ENCODE results near the gene MSTO1.
"Not testable (repeated sequence)": the region's sequence is repeated elsewhere in the genome, so short reads cannot be mapped to it uniquely, and the experiment has no call there.

DNA sequence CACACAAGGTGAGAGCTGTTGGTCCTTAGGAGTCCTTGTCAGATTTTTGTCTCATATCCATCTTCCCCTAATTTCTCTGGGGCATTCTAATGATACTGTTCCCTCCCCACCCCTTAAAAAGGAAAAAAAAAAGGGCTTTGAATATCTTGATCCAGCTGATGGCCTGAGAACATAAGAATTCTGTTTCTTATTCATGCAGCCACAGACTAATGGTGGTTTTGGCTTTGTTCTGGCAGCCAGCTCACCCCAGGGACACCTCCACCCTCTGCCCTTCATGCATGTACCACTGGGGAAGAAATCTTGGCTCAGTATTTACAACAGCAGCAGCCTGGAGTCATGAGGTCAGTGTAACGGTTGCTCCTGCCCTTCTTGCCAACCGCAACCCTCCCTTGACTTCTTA lies 3.2 kb downstream of the MSTO1 start:
- TF ChIP-seq POLR2A, POLR2AphosphoS5 (IDR thresholded peaks at IDR 0.05): not testable (repeated sequence)
- TF ChIP-seq, protein P1, sequence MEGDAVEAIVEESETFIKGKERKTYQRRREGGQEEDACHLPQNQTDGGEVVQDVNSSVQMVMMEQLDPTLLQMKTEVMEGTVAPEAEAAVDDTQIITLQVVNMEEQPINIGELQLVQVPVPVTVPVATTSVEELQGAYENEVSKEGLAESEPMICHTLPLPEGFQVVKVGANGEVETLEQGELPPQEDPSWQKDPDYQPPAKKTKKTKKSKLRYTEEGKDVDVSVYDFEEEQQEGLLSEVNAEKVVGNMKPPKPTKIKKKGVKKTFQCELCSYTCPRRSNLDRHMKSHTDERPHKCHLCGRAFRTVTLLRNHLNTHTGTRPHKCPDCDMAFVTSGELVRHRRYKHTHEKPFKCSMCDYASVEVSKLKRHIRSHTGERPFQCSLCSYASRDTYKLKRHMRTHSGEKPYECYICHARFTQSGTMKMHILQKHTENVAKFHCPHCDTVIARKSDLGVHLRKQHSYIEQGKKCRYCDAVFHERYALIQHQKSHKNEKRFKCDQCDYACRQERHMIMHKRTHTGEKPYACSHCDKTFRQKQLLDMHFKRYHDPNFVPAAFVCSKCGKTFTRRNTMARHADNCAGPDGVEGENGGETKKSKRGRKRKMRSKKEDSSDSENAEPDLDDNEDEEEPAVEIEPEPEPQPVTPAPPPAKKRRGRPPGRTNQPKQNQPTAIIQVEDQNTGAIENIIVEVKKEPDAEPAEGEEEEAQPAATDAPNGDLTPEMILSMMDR (IDR thresholded peaks at IDR 0.05): not testable (repeated sequence)

All from suprapubic skin (tissue), 4 donors.